GM12878 (cell line): Measurements from ENCODE around the gene JADE1. TPM values are rescaled to one million over a fixed set of nuclear protein-coding genes. Genes with fewer than 3 reads are reported as not detected.

Source experiments
- ATAC-seq: fragments of 200-7000 bp; cut with Tn5 transposase; 3 replicates; pipeline ENCODE4 v1.9.1; 2020; ENCODE audit warnings: mild to moderate bottlenecking, moderate library complexity
- BruUV-seq: library from RNA; stranded (reverse); fragments of 400-500 nt; replicated peaks from 2 replicates; lab custom pipeline; 2021; lab: Mats Ljungman, UMichigan
- CTCF ChIA-PET: fragments of 300-600 bp; sonication (Branson Sonifier 250); formaldehyde crosslinking; extraction: SDS; loops from one replicate; lab custom pipeline; 2021; ENCODE audit warnings: inconsistent platforms; lab: Yijun Ruan, JAX
- POLR2A ChIA-PET: fragments of 350-600 bp; formaldehyde crosslinking; extraction: SDS; loops from one replicate; lab custom pipeline; 2021; ENCODE audit warnings: inconsistent platforms; lab: Charles Lee
- RAD21 ChIA-PET: fragments of 300-600 bp; sonication (Branson Sonifier 250); formaldehyde crosslinking; loops from one replicate; lab custom pipeline; 2023; ENCODE audit warnings: antibody characterized with exemption; ENCODE audit not compliant: unreplicated experiment; lab: Charles Lee
- SMC1A ChIA-PET: fragments of 300-600 bp; sonication (Branson Sonifier 250); formaldehyde crosslinking; loops from one replicate; lab custom pipeline; 2023; ENCODE audit not compliant: unreplicated experiment, uncharacterized antibody; lab: Charles Lee
- DNase-seq: peaks from one replicate; pipeline ENCODE4 v3.0.0-alpha.2; 2011; ENCODE audit warnings: low read depth, low spot score
- FAIRE-seq: peaks from 3 replicates; lab custom pipeline; 2011; peaks lifted over from hg19 to GRCh38; lab: Jason Lieb, UNC
- H2AFZ ChIP-seq: 2 replicates; pipeline ENCODE4 v1.6.0; 2011; ENCODE audit warnings: low read depth, low read length, control low read depth; ENCODE audit not compliant: control insufficient read depth
- H3K27ac ChIP-seq: 2 replicates; pipeline ENCODE4 v1.5.1; 2011; ENCODE audit warnings: control low read depth; ENCODE audit not compliant: control insufficient read depth, insufficient read depth
- H3K27me3 ChIP-seq, 2 experiments: replicated peaks in 1 of 2; 2 replicates each; pipeline versions ENCODE4 v1.6.0 to v1.6.1; 2011; ENCODE audit warnings: low read length in 1 of 2; ENCODE audit not compliant: control insufficient read depth in 2 of 2, insufficient read depth in 2 of 2
- H3K36me3 ChIP-seq, 2 experiments: 2 replicates each; pipeline ENCODE4 v1.5.1; 2011; ENCODE audit warnings: low read length in 1 of 2; ENCODE audit not compliant: control insufficient read depth in 2 of 2, insufficient read depth in 2 of 2
- H3K4me1 ChIP-seq: 2 replicates; pipeline ENCODE4 v1.6.1; 2011; ENCODE audit warnings: mild to moderate bottlenecking, low read length, moderate library complexity, mixed read lengths; ENCODE audit not compliant: control insufficient read depth, insufficient read depth
- H3K4me2 ChIP-seq: 2 replicates; pipeline ENCODE4 v1.6.0; 2011; ENCODE audit warnings: control low read depth; ENCODE audit not compliant: control insufficient read depth, insufficient read depth
- H3K4me3 ChIP-seq: fragments of 200-600 bp; sonication (generic); 2 replicates; pipeline ENCODE4 v1.5.1; 2016
- H3K79me2 ChIP-seq: 2 replicates; pipeline ENCODE4 v1.6.0; 2011; ENCODE audit warnings: low read length; ENCODE audit not compliant: control insufficient read depth, insufficient read depth
- H3K9ac ChIP-seq: 2 replicates; pipeline ENCODE4 v1.8.0; 2011; ENCODE audit warnings: low read length, control low read depth, mixed read lengths; ENCODE audit not compliant: control insufficient read depth, insufficient read depth
- H3K9me3 ChIP-seq: replicated peaks from 3 replicates; pipeline ENCODE4 v1.5.1; 2011; ENCODE audit warnings: mild to moderate bottlenecking, low read length; ENCODE audit not compliant: control insufficient read depth, insufficient read depth
- H4K20me1 ChIP-seq: 2 replicates; pipeline ENCODE4 v1.6.0; 2011; ENCODE audit not compliant: control insufficient read depth, insufficient read depth
- CHD4 ChIP-seq: fragments of 200-600 bp; sonication (generic); IDR thresholded peaks from 2 replicates; pipeline ENCODE4 v1.6.1; 2016; ENCODE audit warnings: mild to moderate bottlenecking
- HCFC1 ChIP-seq: fragments of 150-350 bp; IDR thresholded peaks from 2 replicates; pipeline ENCODE4 v1.6.1; 2014; ENCODE audit warnings: low read length
- HSF1 ChIP-seq: fragments of 150-350 bp; IDR thresholded peaks from 2 replicates; pipeline ENCODE4 v1.6.1; 2014; ENCODE audit warnings: mild to moderate bottlenecking, low read depth, low read length
- IRF3 ChIP-seq: fragments of 450-650 bp; IDR thresholded peaks from 2 replicates; pipeline ENCODE4 v1.6.1; 2014; ENCODE audit warnings: mild to moderate bottlenecking
- MEF2B ChIP-seq: fragments of 450-650 bp; IDR thresholded peaks from 2 replicates; pipeline ENCODE4 v1.6.1; 2018; ENCODE audit warnings: mild to moderate bottlenecking, moderate library complexity; ENCODE audit not compliant: partially characterized antibody, poor library complexity, severe bottlenecking
- MTA3 ChIP-seq: IDR thresholded peaks from 2 replicates; pipeline ENCODE4 v1.6.1; 2012; ENCODE audit warnings: low read length, inconsistent platforms, borderline replicate concordance
- NBN ChIP-seq: fragments of 450-650 bp; IDR thresholded peaks from 2 replicates; pipeline ENCODE4 v1.6.1; 2016
- PAX8 ChIP-seq: fragments of 450-650 bp; IDR thresholded peaks from 2 replicates; pipeline ENCODE4 v1.6.1; 2017; ENCODE audit warnings: mild to moderate bottlenecking, moderate library complexity
- POLR2A ChIP-seq: IDR thresholded peaks from 2 replicates; pipeline ENCODE4 v1.6.1; 2011; ENCODE audit warnings: low read depth, mild to moderate bottlenecking, low read length
- POU2F2 ChIP-seq: IDR thresholded peaks from 3 replicates; pipeline ENCODE4 v1.6.1; 2011; ENCODE audit warnings: low read depth, mild to moderate bottlenecking, low read length, borderline replicate concordance
- SIX5 ChIP-seq: IDR thresholded peaks from 2 replicates; pipeline ENCODE4 v1.6.1; 2011; ENCODE audit warnings: mild to moderate bottlenecking, low read depth, low read length, moderate library complexity; ENCODE audit not compliant: severe bottlenecking
- SREBF1 ChIP-seq: IDR thresholded peaks from 2 replicates; pipeline ENCODE4 v1.6.1; 2012; ENCODE audit warnings: mild to moderate bottlenecking, low read length
- STAT1 ChIP-seq: fragments of 450-650 bp; conservative IDR thresholded peaks from 2 replicates; pipeline ENCODE4 v1.6.1; 2014; ENCODE audit warnings: antibody characterized with exemption, mild to moderate bottlenecking
- SUZ12 ChIP-seq: fragments of 200-600 bp; sonication (generic); IDR thresholded peaks from one replicate; pipeline ENCODE4 v1.6.1; 2018; ENCODE audit warnings: antibody characterized with exemption, mild to moderate bottlenecking; ENCODE audit not compliant: unreplicated experiment
- WGBS: methylation state at CpG from one replicate; pipeline ENCODE4 v1.1.6; 2016; ENCODE audit warnings: low lambda C conversion rate; ENCODE audit not compliant: insufficient replicate concordance, insufficient coverage; ENCODE audit errors: missing lambda C conversion rate; 5-methylcytosine and 5-hydroxymethylcytosine counted together
- in situ Hi-C: fragments of 300-500 bp; cut with MboI; formaldehyde crosslinking; loops from 9 replicates; pipeline ENCODE4 v1.14.3; 2018; ENCODE audit warnings: mixed read lengths
- intact Hi-C: fragments of 100-400 bp; cut with micrococcal nuclease; formaldehyde crosslinking; loops from one replicate; pipeline ENCODE4 v1.14.2; 2022; ENCODE audit not compliant: unreplicated experiment
- polyA plus RNA-seq, 11 experiments: library from polyadenylated mRNA; depleted of rRNA in 4 of 11; unstranded in 6 of 11; stranded (reverse) in 5 of 11; fragments of >200 nt; fragmentation: Nextera tagmentation in 4 of 11; fragmentation: Illumina TruSeq in 1 of 11; extraction: Ambion mirVana in 4 of 11; extraction: Trizol in 1 of 11; gene quantifications; 1 replicate in 1 of 11; 2 replicates in 10 of 11; pipeline versions ENCODE4 v1.2.1 to v1.2.3, GENCODE V29; 2011 to 2016; ENCODE audit warnings: inconsistent platforms in 2 of 11, missing spikeins in 2 of 11, low read depth in 1 of 11
- total RNA-seq, 4 experiments: library from RNA; depleted of rRNA in 3 of 4; stranded (reverse); fragments of >200 nt in 3 of 4; fragmentation: Illumina TruSeq in 1 of 4; extraction: Trizol in 1 of 4; gene quantifications; 2 replicates each; pipeline versions ENCODE4 v1.2.1 to v1.2.3, GENCODE V29; 2013 to 2021

The JADE1 gene
- total and polyA plus RNA-seq, 10 of the 15 experiments (the other 5 are each of a cell fraction or from before 2014, with no cell fraction given) = 5.9 to 27.2 (median 15.8) TPM

- no peaks in the 10 kb centered on the region for H3K27me3 ChIP-seq
- TF ChIP-seq POLR2A (no peak), MTA3 (no peak), IRF3 (no peak), CHD4 (no peak), POU2F2 (no peak), SUZ12 (no peak), HSF1 (no peak), SIX5 (no peak), MEF2B (no peak), NBN (no peak), SREBF1 (no peak), HCFC1 (no peak), STAT1 (no peak), PAX8 (no peak)
- TF ChIP-seq, all 136 proteins: peak for 0
- CTCF ChIA-PET = interaction anchor here (0.8 to 6.3 kb wide), 6 partner anchors 10 to 257 kb away, joined by 3 to 66 read pairs (median 3); no protein-coding TSS in a partner anchor
- Histone ChIP-seq H3K9ac (no peak overlapping the region), H3K4me2 (no peak overlapping the region), H3K79me2 (peaks cover 87% of the 10 kb centered on the region), H2AFZ (no peak overlapping the region), H3K27ac (no peak overlapping the region), H4K20me1 (no peaks in the 10 kb centered on the region), H3K4me1 (peaks cover 41% of the 10 kb centered on the region), H3K36me3 (no peaks in the 10 kb centered on the region), H3K4me3 (no peak overlapping the region), H3K9me3 (no peaks in the 10 kb centered on the region; the same call in 2 of the 3 replicates)
- no TSS peak for BruUV-seq
- SMC1A ChIA-PET = interaction anchor here (0.6 to 6.4 kb wide), 6 partner anchors 9 to 137 kb away, joined by 3 to 76 read pairs (median 3); no protein-coding TSS in a partner anchor
- FAIRE-seq (no peak), ATAC-seq (no peak), DNase-seq (no peak)
- in situ Hi-C loops = no loop called here
- 47% methylated on average over 1 of the region's 1 CpG for WGBS
- intact Hi-C loops = no loop called here
- POLR2A ChIA-PET = interaction anchor here (1.4 to 4.5 kb wide), 3 partner anchors 10 to 39 kb away, joined by 4 to 70 read pairs (median 4); no protein-coding TSS in a partner anchor
- RAD21 ChIA-PET = interaction anchor here (0.7 to 4.6 kb wide), 3 partner anchors 10 to 40 kb away, joined by 4 to 58 read pairs (median 9); no protein-coding TSS in a partner anchor
Measured at GRCh38 chr4:128823025-128823661, 13.6 kb downstream of the JADE1 start.
